Naive B cell (primary cell): ENCODE results near the gene SLC22A5. TPM values are rescaled to one million over a fixed set of nuclear protein-coding genes. Genes with fewer than 3 reads are reported as not detected.

Experiments
- ATAC-seq, 2 donors: fragments of 150-1000 bp; cut with Tn5 transposase; 2 replicates each; pipeline ENCODE4 v1.10.0; 2021; ENCODE audit warnings: low read depth in 2 of 2, mild to moderate bottlenecking in 2 of 2, moderate library complexity in 2 of 2
- DNase-seq: peaks from one replicate; pipeline ENCODE4 v3.0.0; 2022
- H3K27ac Mint-ChIP-seq, 6 donors: one replicate each; pipeline ENCODE4 v1.8.0; 2020 to 2022; ENCODE audit warnings: mild to moderate bottlenecking in 6 of 6, mixed read lengths in 6 of 6, moderate library complexity in 5 of 6, inconsistent platforms in 2 of 6
- H3K27me3 Mint-ChIP-seq, 3 donors: one replicate each; pipeline ENCODE4 v1.8.0; 2021 to 2022; ENCODE audit warnings: mixed read lengths in 3 of 3, mild to moderate bottlenecking in 1 of 3
- H3K36me3 Mint-ChIP-seq, 2 donors: one replicate each; pipeline ENCODE4 v1.8.0; 2020 to 2022; ENCODE audit warnings: mixed read lengths in 2 of 2, inconsistent platforms in 1 of 2, mild to moderate bottlenecking in 1 of 2
- H3K4me1 Mint-ChIP-seq, 3 donors: one replicate each; pipeline ENCODE4 v1.8.0; 2020 to 2022; ENCODE audit warnings: mixed read lengths in 3 of 3, inconsistent platforms in 1 of 3, mild to moderate bottlenecking in 1 of 3, moderate library complexity in 1 of 3
- H3K4me3 Mint-ChIP-seq, 8 donors: one replicate each; pipeline ENCODE4 v1.8.0; 2020 to 2022; ENCODE audit warnings: mild to moderate bottlenecking in 8 of 8, mixed read lengths in 8 of 8, moderate library complexity in 8 of 8, inconsistent platforms in 2 of 8
- H3K9me3 Mint-ChIP-seq, 7 donors: one replicate each; pipeline ENCODE4 v1.8.0; 2020 to 2022; ENCODE audit warnings: mixed read lengths in 7 of 7, mild to moderate bottlenecking in 5 of 7, inconsistent platforms in 2 of 7, moderate library complexity in 1 of 7
- polyA plus RNA-seq, 6 donors: library from polyadenylated mRNA; unstranded; fragments of 300-500 nt; fragmentation: Illumina TruSeq; gene quantifications; one replicate each; pipeline ENCODE4 v1.2.3, GENCODE V29; 2021; ENCODE audit warnings: low read depth in 6 of 6

The SLC22A5 gene
- 1 to 10 TPM; 1.5 to 3.1 (median 1.9) TPM for polyA plus RNA-seq

DNA sequence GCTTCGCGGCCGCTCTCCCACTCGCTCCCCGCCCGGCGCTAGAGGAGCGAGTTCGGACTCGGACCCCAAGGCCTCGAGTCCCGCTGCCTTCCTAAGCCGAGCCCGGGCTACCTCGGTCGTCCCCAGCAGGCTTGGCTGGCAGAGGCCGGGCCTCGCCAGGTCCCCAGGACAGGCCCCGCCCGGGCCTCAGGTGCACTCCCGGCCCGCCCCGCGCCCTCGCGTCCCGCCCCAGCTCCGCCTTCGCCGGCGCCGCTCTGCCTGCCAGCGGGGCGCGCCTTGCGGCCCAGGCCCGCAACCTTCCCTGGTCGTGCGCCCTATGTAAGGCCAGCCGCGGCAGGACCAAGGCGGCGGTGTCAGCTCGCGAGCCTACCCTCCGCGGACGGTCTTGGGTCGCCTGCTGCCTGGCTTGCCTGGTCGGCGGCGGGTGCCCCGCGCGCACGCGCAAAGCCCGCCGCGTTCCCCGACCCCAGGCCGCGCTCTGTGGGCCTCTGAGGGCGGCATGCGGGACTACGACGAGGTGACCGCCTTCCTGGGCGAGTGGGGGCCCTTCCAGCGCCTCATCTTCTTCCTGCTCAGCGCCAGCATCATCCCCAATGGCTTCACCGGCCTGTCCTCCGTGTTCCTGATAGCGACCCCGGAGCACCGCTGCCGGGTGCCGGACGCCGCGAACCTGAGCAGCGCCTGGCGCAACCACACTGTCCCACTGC is at the start of gene SLC22A5:
TSS of gene SLC22A5 (plus strand) at position 237 of the 707 bp plus-strand sequence. CDS start at position 500, 263 bp downstream.
- H3K27ac Mint-ChIP-seq: peak within 1 kb of the TSS; percentile 29 to 95 (median 82)

GRCh38 chr5:132319975-132320374 is 49.5 kb upstream of the SLC22A5 start:
- no peak for ATAC-seq
- Mint-ChIP-seq H3K27me3 (no peaks in the 10 kb centered on the region), H3K9me3 (no peaks in the 10 kb centered on the region), H3K4me1 (peaks cover 0 to 3% (median 0%) of the 10 kb centered on the region in 3 donors), H3K4me3 (no peak overlapping the region), H3K27ac (no peak overlapping the region), H3K36me3 (peaks cover 0 to 4% of the 10 kb centered on the region in 2 donors)
- DNase-seq: no peak

More for the DNA sequence above, at the start of gene SLC22A5:
- peak within 1 kb of the TSS; percentile 74 to 91 (median 82) for H3K4me3 Mint-ChIP-seq
- H3K9me3 Mint-ChIP-seq: no peaks in the 10 kb centered on the region
- H3K27me3 Mint-ChIP-seq: no peaks in the 10 kb centered on the region
- ATAC-seq: peak; percentile 91
- H3K4me1 Mint-ChIP-seq: peaks cover 16 to 18% (median 17%) of the 10 kb centered on the region in 3 donors
- H3K36me3 Mint-ChIP-seq: no peaks in the 10 kb centered on the region
- DNase-seq: peak; percentile 78

DNA sequence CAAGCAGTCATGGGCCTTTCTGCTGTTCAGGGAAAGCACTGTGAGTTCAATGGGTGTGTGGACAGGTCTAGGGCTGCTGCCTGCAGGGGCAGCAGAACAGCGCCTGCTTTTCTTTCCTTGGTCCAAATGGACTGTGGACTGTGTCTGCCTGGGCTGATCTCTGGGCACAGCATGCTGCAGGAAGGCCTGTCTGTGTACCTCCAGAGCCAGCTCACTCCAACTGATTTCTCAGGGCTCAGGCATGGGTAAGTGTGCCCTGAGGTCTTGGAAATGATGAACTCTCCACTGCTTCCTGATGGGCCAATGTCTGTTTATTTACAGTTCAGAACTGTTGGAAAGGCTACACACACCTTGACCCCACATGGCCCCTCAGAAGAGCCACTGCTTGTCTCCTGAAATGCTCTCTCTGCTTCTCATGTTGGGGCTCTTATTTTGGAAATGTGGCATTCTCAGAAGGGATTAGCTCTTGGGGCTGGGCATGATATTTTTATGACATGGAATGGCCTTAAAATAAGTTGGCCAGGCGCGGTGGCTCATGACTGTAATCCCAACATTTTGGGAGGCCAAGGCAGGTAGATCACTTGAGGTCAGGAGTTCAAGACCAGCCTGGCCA is 48.3 kb upstream of the SLC22A5 start:
- DNase-seq (no peak), ATAC-seq (no peak)
- Mint-ChIP-seq H3K9me3 (no peaks in the 10 kb centered on the region), H3K4me3 (no peak overlapping the region), H3K27me3 (no peaks in the 10 kb centered on the region), H3K36me3 (peaks cover 0 to 4% of the 10 kb centered on the region in 2 donors), H3K4me1 (peaks cover 0 to 3% (median 0%) of the 10 kb centered on the region in 3 donors), H3K27ac (no peak overlapping the region)

GRCh38 chr5:132322266-132322665 is 47.2 kb upstream of the SLC22A5 start:
- peaks cover 0 to 3% (median 0%) of the 10 kb centered on the region in 3 donors for H3K4me1 Mint-ChIP-seq
- DNase-seq: no peak
- no peak for ATAC-seq
- no peak overlapping the region for H3K4me3 Mint-ChIP-seq
- no peaks in the 10 kb centered on the region for H3K9me3 Mint-ChIP-seq
- no peak overlapping the region for H3K27ac Mint-ChIP-seq
- peaks cover 0 to 4% of the 10 kb centered on the region in 2 donors for H3K36me3 Mint-ChIP-seq
- H3K27me3 Mint-ChIP-seq: no peaks in the 10 kb centered on the region

GRCh38 chr5:132323202-132323601 is 46.3 kb upstream of the SLC22A5 start:
- Mint-ChIP-seq H3K36me3 (peaks cover 0 to 11% of the 10 kb centered on the region in 2 donors), H3K27ac (no peak overlapping the region), H3K9me3 (no peaks in the 10 kb centered on the region)

GRCh38 chr5:132325691-132326090 is 43.8 kb upstream of the SLC22A5 start:
- Mint-ChIP-seq H3K36me3 (peaks cover 0 to 11% of the 10 kb centered on the region in 2 donors), H3K27me3 (no peaks in the 10 kb centered on the region), H3K9me3 (no peaks in the 10 kb centered on the region), H3K27ac (peak overlapping the region in 1 of 6 donors; percentile 28), H3K4me1 (no peaks in the 10 kb centered on the region), H3K4me3 (peak overlapping the region in 1 of 8 donors; percentile 75)
- DNase-seq (no peak), ATAC-seq (no peak)

More at GRCh38 chr5:132323202-132323601, 46.3 kb upstream of the SLC22A5 start:
- DNase-seq: no peak
- Mint-ChIP-seq H3K4me3 (no peak overlapping the region), H3K27me3 (no peaks in the 10 kb centered on the region), H3K4me1 (no peaks in the 10 kb centered on the region)
- no peak for ATAC-seq

GRCh38 chr5:132327252-132327955 is 42.1 kb upstream of the SLC22A5 start:
- H3K27me3 Mint-ChIP-seq: no peaks in the 10 kb centered on the region
- H3K4me3 Mint-ChIP-seq: no peak overlapping the region
- no peak overlapping the region for H3K27ac Mint-ChIP-seq
- ATAC-seq (no peak), DNase-seq (no peak)
- H3K9me3 Mint-ChIP-seq: no peaks in the 10 kb centered on the region
- H3K4me1 Mint-ChIP-seq: no peaks in the 10 kb centered on the region
- peaks cover 0 to 7% of the 10 kb centered on the region in 2 donors for H3K36me3 Mint-ChIP-seq

- peak; percentile 18 for DNase-seq
- peak overlapping the region in 4 of 6 donors; percentile 12 to 67 (median 21) for H3K27ac Mint-ChIP-seq
- H3K4me1 Mint-ChIP-seq: peaks cover 0 to 6% (median 0%) of the 10 kb centered on the region in 3 donors
- no peaks in the 10 kb centered on the region for H3K36me3 Mint-ChIP-seq
- H3K27me3 Mint-ChIP-seq: no peaks in the 10 kb centered on the region
- peak; percentile 85 to 94 for ATAC-seq
- H3K9me3 Mint-ChIP-seq: peaks cover 0 to 2% (median 0%) of the 10 kb centered on the region in 7 donors
- no peak overlapping the region for H3K4me3 Mint-ChIP-seq
These were observed 34.7 kb upstream of the SLC22A5 start for GRCh38 chr5:132334812-132335211.

DNA sequence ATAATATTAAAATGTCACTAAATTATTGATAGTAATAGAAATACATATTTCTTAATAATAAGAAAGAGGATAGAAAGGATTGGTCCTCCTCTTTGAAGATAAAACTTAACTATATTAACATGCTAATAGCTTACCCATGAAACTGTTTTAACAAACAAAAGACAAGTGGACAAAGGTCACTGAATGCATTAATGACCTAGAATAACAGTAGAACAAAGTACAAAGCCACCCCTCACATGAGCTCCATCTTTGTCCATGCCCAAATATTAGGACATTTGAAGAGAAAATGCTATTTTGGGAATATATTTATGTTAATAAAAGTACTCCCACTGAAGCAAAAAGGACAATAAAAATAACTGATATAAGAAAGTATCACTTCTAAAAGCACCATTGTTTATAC is 34.1 kb upstream of the SLC22A5 start:
- peak overlapping the region in 1 of 6 donors; percentile 67 for H3K27ac Mint-ChIP-seq

DNA sequence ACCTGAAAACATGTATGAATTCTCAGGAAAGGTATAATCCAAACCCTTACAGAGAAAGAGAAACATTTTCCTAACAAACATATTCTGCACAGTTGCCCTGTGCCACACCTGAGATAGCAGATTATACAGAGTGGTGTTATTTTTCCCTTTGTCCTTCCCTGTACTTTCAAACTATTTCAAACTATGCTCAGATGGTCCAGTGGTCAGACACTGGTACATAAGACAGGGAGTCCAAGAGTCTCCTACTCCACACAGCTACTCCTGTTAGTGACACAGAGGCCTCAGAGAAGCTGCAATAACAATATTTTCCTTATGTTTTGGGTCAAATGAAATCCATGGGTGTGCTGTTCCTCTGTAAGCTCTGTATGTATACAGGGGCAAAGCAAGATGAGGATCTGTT is 30.0 kb upstream of the SLC22A5 start:
- no peaks in the 10 kb centered on the region for H3K36me3 Mint-ChIP-seq
- peak overlapping the region in 1 of 6 donors; percentile 41 for H3K27ac Mint-ChIP-seq
- ATAC-seq (no peak), DNase-seq (no peak)
- H3K9me3 Mint-ChIP-seq: peaks cover 0 to 2% (median 0%) of the 10 kb centered on the region in 7 donors
- peaks cover 0 to 6% (median 5%) of the 10 kb centered on the region in 3 donors for H3K4me1 Mint-ChIP-seq
- no peaks in the 10 kb centered on the region for H3K27me3 Mint-ChIP-seq
- H3K4me3 Mint-ChIP-seq: no peak overlapping the region

More for the DNA sequence above, 34.1 kb upstream of the SLC22A5 start:
- Mint-ChIP-seq H3K36me3 (no peaks in the 10 kb centered on the region), H3K27me3 (no peaks in the 10 kb centered on the region), H3K9me3 (peaks cover 0 to 2% (median 0%) of the 10 kb centered on the region in 7 donors), H3K4me3 (no peak overlapping the region), H3K4me1 (peaks cover 0 to 6% (median 0%) of the 10 kb centered on the region in 3 donors)
- ATAC-seq (no peak), DNase-seq (no peak)

GRCh38 chr5:132342291-132343180 is 27.0 kb upstream of the SLC22A5 start:
- no peak for ATAC-seq
- DNase-seq: no peak
- Mint-ChIP-seq H3K4me1 (peaks cover 0 to 5% (median 0%) of the 10 kb centered on the region in 3 donors), H3K4me3 (no peak overlapping the region), H3K9me3 (peaks cover 0 to 5% (median 0%) of the 10 kb centered on the region in 7 donors), H3K27ac (peak overlapping the region in 1 of 6 donors; percentile 47), H3K36me3 (peaks cover 0 to 9% of the 10 kb centered on the region in 2 donors), H3K27me3 (no peaks in the 10 kb centered on the region)

DNA sequence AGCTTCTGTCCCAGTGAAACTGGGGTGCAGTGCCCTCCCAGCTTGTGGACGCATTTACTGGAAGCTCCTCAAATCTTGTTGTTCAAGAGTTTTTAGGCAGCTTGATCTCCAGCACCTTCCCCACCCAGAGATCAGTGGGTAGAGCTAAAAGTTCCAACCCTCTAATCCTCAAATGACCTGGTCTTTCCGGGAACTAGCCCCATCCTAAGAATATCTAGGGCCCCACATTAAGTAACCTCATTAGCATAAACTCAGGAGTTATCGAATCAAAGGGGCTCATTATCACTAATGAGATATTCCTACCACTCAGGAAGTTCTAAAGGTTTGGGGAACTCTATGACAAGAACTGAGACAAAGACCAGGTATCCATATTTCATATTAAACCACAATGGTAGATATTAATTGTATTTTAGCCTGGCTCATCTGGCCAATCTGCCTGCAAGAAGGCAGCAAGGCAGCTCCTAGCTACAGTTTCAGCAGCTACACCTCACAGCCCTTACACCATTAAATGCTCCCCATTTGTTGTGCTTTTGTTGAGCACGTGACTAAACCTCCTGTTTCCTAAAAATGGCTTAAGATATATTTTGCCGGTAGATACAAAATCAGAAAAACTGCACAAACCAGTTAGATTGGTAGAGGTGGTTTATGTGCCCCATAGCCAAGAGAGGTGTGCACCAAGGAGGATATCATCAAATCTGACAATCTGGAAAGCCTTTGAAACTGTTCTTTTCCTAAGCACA is 24.6 kb upstream of the SLC22A5 start:
- Mint-ChIP-seq H3K4me1 (peaks cover 0 to 5% (median 0%) of the 10 kb centered on the region in 3 donors), H3K27ac (no peak overlapping the region), H3K27me3 (no peaks in the 10 kb centered on the region), H3K4me3 (no peak overlapping the region), H3K9me3 (peaks cover 0 to 5% (median 0%) of the 10 kb centered on the region in 7 donors), H3K36me3 (peaks cover 4 to 9% of the 10 kb centered on the region in 2 donors)
- DNase-seq (no peak), ATAC-seq (no peak)
